HEK293 (cell line): ENCODE data around the gene RNF217.

Experiments
- BCL11A ChIP-seq: fragments of 450-650 bp; formaldehyde crosslinking; IDR thresholded peaks from 2 replicates; pipeline ENCODE4 v1.5.1; 2016; ENCODE audit warnings: low read depth, missing biosample characterization, missing genetic modification characterization
- CTCF ChIP-seq: fragments of 450-650 bp; formaldehyde crosslinking; IDR thresholded peaks from 2 replicates; pipeline ENCODE4 v1.5.1; 2016; ENCODE audit warnings: missing biosample characterization, missing genetic modification characterization
- MEIS1 ChIP-seq: sonication (generic); formaldehyde crosslinking; IDR thresholded peaks from 2 replicates; pipeline ENCODE4 v1.8.1; 2022; ENCODE audit warnings: missing genetic modification reagents, mild to moderate bottlenecking, borderline replicate concordance
- REST ChIP-seq: fragments of 450-650 bp; formaldehyde crosslinking; IDR thresholded peaks from 2 replicates; pipeline ENCODE4 v1.5.1; 2016; ENCODE audit warnings: missing biosample characterization, missing genetic modification characterization
- YY1 ChIP-seq: fragments of 450-650 bp; formaldehyde crosslinking; IDR thresholded peaks from 2 replicates; pipeline ENCODE4 v1.5.1; 2018; ENCODE audit warnings: missing biosample characterization, missing genetic modification characterization
- ZNF140 ChIP-seq: fragments of 450-650 bp; formaldehyde crosslinking; IDR thresholded peaks from 2 replicates; pipeline ENCODE4 v1.5.1; 2016; ENCODE audit warnings: missing biosample characterization, missing genetic modification characterization
- ZNF155 ChIP-seq: fragments of 450-650 bp; formaldehyde crosslinking; IDR thresholded peaks from 2 replicates; pipeline ENCODE4 v1.5.1; 2016; ENCODE audit warnings: missing biosample characterization, missing genetic modification characterization
- ZNF23 ChIP-seq: fragments of 450-650 bp; formaldehyde crosslinking; IDR thresholded peaks from 2 replicates; pipeline ENCODE4 v1.5.1; 2016; ENCODE audit warnings: missing biosample characterization, missing genetic modification characterization, borderline replicate concordance
- ZNF274 ChIP-seq, 2 experiments: fragments of 200-500 bp in 1 of 2; fragments of 450-650 bp in 1 of 2; sonication (Bioruptor generic) in 1 of 2; formaldehyde crosslinking in 1 of 2; IDR thresholded peaks; 2 replicates each; pipeline versions ENCODE4 v1.5.1 to v1.6.1; 2014 to 2016; ENCODE audit warnings: borderline replicate concordance in 1 of 2, inconsistent platforms in 1 of 2, low read length in 1 of 2, missing biosample characterization in 1 of 2, missing genetic modification characterization in 1 of 2

- no peak for TF ChIP-seq REST
- no peak for TF ChIP-seq CTCF (tag by site-specific recombination)
- TF ChIP-seq ZNF155 (tag by site-specific recombination) = no peak
- no peak for TF ChIP-seq ZNF23
- TF ChIP-seq BCL11A (tag by site-specific recombination) = no peak
- TF ChIP-seq ZNF140 (tag by site-specific recombination) = no peak
- no peak for TF ChIP-seq MEIS1
- no peak for TF ChIP-seq YY1 (tag by site-specific recombination)
- no peak for TF ChIP-seq ZNF274 (IDR thresholded peaks at IDR 0.05; ENCODE audit: low read length)
- no peak for TF ChIP-seq ZNF274 (tag by site-specific recombination; IDR thresholded peaks at IDR 0.05; ENCODE audit: borderline replicate concordance)
Measured at GRCh38 chr6:124970763-124971162, 8.5 kb downstream of the RNF217 start.
